ENCODE data around the gene DNAJB8. TPM values are rescaled to one million over a fixed set of nuclear protein-coding genes. Genes with fewer than 3 reads are reported as not detected.

DNAJB8 gene
- not detected for total RNA-seq

DNA sequence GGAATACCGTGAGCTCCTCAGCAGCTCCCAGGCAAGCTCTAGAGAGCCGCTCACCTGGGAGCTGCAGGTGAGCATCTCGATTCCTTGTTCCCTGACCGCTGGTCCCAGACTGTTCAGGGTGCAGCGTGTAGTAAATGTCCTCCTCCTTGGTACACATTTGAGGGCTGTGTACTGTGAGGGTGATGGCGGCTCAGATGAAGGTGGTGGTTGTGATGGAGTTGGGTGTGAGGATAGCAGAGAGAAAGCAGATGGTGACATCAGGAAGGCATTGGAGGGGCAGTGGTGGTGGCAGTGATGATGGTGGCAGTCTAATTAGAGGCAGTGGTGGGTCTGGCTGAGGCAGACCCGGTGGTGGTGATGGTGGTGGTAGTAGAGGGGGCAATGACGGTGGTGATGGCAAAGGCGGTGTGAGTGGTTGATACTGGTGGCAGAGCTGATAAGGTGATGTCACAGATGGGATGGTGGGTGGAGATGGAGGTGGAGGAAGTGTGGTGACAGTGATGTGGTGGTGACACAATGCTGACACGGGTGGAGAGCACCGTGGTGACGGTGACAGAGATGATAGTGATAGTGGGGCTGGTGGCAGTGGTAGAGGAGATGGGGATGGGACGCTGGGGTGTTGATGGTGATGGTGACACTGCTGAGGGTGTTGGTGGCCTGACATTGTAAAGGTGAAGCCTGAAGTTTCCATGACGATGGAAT, at the start of gene DNAJB8:
TSS of gene DNAJB8 (minus strand) at position 51 of the 702 bp plus-strand sequence. CDS start 3,645 bp downstream, outside the sequence.

DNA sequence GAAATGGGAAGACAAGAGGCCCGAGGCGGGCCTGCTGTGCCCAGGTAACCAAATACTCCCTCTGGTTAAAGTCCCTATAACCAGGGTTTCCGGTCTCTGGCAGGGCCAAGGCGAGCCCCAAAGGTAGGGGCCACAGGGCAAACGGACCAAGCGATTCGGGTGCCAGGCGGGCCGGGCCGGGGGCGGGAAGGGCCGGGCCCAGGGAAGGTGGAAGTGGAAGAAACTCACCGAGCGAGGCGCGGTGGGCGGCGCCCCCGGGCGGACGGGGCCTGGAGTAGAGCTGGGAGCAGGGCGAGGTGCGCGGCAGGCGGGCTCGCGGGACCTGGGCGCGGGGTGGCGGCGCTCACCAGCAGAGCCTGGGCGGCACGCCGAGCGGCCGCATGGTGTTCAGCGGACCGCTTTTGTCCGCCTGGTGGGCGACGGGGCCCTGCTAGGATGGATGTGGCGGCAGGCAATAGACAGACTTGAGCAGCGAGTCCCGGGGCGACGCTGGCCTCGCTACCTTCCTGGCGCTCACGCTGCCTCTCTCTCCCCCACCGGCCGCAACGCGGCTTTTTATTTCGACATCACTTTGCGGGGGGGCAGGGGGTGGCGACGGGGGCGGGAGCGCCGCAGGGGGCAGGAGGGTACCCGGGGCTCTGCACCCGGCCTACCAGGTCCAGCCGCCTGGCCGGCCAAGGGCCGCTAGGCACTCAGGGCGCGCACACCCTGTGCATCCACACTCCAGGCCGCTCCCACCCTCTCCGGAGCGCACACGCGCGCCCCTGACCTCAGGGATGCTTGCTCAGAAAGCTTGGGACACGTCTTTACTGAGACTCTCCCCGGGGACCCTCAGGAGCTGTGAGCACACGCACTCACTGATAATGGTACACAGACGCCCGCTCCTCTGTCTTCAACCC, 26.2 kb upstream of the DNAJB8 start, which contains the start of gene GATA2:
TSS of gene GATA2 (minus strand) at position 531 of the 899 bp plus-strand sequence. CDS start 6,170 bp downstream, outside the sequence.

Other genes starting within 250 kb of the DNAJB8 start
- 45.6 TPM for gene GATA2, start 26.3 kb upstream of the DNAJB8 start, total RNA-seq
- gene RPN1, start 183.9 kb upstream of the DNAJB8 start, total RNA-seq: 264 TPM

Data from metanephros (tissue), 1 donor.